Measurements from ENCODE around the gene SVBP. TPM values are rescaled to one million over a fixed set of nuclear protein-coding genes. Genes with fewer than 3 reads are reported as not detected.

SVBP gene
- total RNA-seq, 1 donor from 2014 or later = 48.1 TPM

DNA sequence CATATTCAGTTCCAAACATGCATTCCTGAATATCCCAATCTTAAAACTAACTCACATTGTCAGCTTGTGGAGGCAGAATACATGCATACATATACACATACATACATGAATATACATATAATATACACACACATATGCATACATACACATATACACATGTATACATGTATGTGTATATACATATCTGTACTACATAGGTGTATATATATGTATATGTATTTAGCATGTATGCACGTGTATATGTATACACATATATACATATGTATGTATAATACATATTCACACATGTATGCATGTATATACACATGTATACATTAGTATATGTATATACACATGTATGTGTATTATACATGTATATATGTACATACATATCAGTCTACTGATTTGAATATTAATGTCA, 28.0 kb upstream of the SVBP start:
- Mint-ChIP-seq H3K27ac (no peak overlapping the region), H3K4me3 (no peak overlapping the region), H3K27me3 (ENCODE audit: low read depth) (no peaks in the 10 kb centered on the region), H3K9me3 (peaks cover 4% of the 10 kb centered on the region), H3K36me3 (peaks cover 23% of the 10 kb centered on the region), H3K4me1 (peaks cover 20% of the 10 kb centered on the region)
- DNase-seq (ENCODE audit: low spot score in 2 of 2, unreplicated experiment in 2 of 2) = no peak
- TF ChIP-seq, protein P1, sequence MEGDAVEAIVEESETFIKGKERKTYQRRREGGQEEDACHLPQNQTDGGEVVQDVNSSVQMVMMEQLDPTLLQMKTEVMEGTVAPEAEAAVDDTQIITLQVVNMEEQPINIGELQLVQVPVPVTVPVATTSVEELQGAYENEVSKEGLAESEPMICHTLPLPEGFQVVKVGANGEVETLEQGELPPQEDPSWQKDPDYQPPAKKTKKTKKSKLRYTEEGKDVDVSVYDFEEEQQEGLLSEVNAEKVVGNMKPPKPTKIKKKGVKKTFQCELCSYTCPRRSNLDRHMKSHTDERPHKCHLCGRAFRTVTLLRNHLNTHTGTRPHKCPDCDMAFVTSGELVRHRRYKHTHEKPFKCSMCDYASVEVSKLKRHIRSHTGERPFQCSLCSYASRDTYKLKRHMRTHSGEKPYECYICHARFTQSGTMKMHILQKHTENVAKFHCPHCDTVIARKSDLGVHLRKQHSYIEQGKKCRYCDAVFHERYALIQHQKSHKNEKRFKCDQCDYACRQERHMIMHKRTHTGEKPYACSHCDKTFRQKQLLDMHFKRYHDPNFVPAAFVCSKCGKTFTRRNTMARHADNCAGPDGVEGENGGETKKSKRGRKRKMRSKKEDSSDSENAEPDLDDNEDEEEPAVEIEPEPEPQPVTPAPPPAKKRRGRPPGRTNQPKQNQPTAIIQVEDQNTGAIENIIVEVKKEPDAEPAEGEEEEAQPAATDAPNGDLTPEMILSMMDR (IDR thresholded peaks at IDR 0.05; ENCODE audit: unreplicated experiment) = no peak

DNA sequence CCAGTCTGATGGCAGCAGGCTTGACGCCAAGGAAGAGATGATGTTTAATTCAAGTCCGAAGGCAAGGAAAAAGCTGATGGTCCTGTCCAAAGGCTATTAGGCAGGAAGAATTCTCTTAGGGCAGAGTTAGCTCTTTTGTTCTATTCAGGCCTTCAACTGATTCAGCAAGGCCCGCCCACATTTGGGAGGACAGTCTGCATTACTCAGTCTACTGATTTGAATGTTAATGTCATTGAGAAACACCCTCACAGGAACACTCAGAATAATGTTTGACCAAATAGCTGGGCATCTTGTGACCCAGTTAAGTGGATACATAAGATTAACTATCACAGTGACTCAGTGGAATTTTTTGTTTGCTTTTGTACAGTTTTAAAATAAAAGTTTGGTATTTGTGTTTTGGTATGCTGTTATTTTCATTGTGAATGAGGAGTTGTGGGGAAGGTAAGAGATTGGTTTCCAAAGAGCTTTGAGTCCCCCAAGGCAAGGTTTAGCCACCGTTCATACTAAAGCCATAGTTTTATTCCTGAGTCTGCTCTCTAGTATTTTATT, 27.5 kb upstream of the SVBP start:
- Mint-ChIP-seq H3K27me3 (ENCODE audit: low read depth) (no peaks in the 10 kb centered on the region), H3K4me1 (peaks cover 20% of the 10 kb centered on the region), H3K36me3 (peaks cover 19% of the 10 kb centered on the region), H3K4me3 (no peak overlapping the region), H3K9me3 (peaks cover under 1% of the 10 kb centered on the region), H3K27ac (no peak overlapping the region)
- TF ChIP-seq, protein P1 (IDR thresholded peaks at IDR 0.05; ENCODE audit: unreplicated experiment) = no peak
- DNase-seq (ENCODE audit: low spot score in 2 of 2, unreplicated experiment in 2 of 2) = no peak

DNA sequence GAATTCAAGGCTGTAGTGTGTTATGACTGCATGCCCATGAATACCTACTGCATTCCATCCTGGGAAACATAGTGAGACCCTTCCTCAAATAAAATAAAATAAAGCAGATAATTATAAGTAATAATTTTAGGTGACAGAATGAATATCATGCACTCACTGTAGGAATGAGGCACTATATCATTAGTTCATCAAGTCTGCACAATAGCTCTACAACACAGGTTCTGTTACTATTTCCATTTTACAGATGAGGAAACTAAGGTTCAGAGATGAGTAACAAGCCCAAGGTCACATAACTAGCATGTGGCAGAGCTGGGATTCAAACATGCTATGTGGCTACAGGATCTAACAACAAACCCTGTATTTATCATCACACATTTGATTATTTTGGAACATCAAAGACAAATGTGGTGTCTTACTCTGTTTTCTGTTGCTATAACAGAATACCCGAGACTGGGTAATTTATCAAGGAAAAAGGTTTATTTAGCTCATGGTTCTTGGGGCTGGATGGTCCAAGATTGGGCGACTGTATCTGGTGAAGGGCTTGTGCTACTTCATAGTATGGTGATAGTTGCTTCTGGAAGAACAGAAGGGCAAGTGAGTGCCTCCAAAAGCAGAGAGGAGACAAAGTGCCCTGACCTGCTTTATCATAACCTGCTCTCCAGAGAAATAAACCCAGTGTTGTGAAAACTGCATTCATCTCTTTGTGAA, 24.4 kb upstream of the SVBP start:
- Mint-ChIP-seq H3K4me3 (no peak overlapping the region), H3K27me3 (ENCODE audit: low read depth) (no peaks in the 10 kb centered on the region), H3K4me1 (peaks cover 10% of the 10 kb centered on the region), H3K36me3 (peaks cover 8% of the 10 kb centered on the region), H3K27ac (no peak overlapping the region), H3K9me3 (no peaks in the 10 kb centered on the region)
- TF ChIP-seq, protein P1 (IDR thresholded peaks at IDR 0.05; ENCODE audit: unreplicated experiment) = no peak
- no peak for DNase-seq (ENCODE audit: low spot score in 2 of 2, unreplicated experiment in 2 of 2)

DNA sequence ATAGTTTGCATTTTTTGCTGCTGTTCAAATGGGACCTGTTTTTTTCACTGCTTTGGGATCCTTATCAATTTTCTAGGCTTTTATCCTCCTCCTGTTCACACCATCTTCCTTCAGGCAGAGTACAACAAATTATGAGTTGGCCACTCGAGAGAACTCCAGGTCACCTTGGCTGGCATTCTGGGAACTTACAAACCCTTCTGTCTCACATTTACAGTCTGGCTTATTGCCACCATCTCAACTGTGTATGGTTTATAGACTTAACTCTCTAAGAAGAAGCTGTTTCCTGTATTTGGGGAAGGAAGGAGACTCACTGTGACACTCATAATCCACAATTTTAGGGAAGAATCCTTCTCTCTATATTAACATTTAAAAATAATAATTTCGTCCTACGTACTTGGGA, 23.8 kb upstream of the SVBP start:
- Mint-ChIP-seq H3K4me3 (no peak overlapping the region), H3K27ac (no peak overlapping the region), H3K4me1 (peaks cover 8% of the 10 kb centered on the region), H3K27me3 (ENCODE audit: low read depth) (no peaks in the 10 kb centered on the region), H3K36me3 (peaks cover 10% of the 10 kb centered on the region), H3K9me3 (no peaks in the 10 kb centered on the region)
- DNase-seq (ENCODE audit: low spot score in 2 of 2, unreplicated experiment in 2 of 2) = no peak
- TF ChIP-seq, protein P1 (IDR thresholded peaks at IDR 0.05; ENCODE audit: unreplicated experiment) = no peak

DNA sequence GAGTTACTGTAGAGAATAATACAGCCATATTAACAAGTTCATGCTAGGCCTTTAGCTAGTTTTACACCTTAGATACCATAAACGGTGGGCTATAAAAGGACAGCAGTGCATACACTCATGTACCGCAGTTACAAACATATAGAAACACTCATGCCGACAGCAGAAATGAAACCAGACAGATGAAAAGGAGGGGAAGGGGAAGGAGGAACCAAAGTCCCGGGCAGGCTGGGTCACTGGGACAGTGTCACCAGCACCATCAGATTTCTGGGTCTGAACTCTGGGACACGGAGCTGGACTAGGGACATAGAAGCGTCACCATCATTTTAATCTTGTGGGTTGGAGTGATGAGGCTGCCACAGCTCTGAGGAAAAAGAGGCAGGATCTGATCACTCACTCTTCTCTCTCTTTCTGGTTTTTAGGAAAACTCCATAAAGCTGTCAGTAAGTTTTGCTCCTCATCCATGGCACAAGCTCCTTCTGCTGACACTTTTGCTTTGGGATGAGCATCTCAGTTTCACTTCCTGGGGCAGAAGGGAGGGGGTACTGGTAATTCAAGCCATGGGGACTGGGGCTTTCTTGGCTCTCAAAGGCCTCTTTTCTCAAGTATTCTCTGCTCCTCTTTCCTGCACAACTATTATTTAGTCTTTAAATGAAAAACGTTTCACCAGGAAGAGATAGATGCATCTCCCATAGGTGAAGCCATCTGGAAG, 21.4 kb upstream of the SVBP start:
- no peak for DNase-seq (ENCODE audit: low spot score in 2 of 2, unreplicated experiment in 2 of 2)
- Mint-ChIP-seq H3K9me3 (no peaks in the 10 kb centered on the region), H3K27me3 (ENCODE audit: low read depth) (no peaks in the 10 kb centered on the region), H3K36me3 (peaks cover 13% of the 10 kb centered on the region), H3K4me3 (no peak overlapping the region), H3K4me1 (peaks cover 7% of the 10 kb centered on the region), H3K27ac (no peak overlapping the region)
- TF ChIP-seq, protein P1 (IDR thresholded peaks at IDR 0.05; ENCODE audit: unreplicated experiment) = no peak
